ENCODE results near the gene FOXK1.

The FOXK1 gene

GRCh38 chr7:4745971-4746919 is 64.2 kb downstream of the FOXK1 start:
- peak in 1 of 2 experiments; percentile 33 for DNase-seq

- no peak for DNase-seq
Observed at GRCh38 chr7:4747013-4747412, 64.9 kb downstream of the FOXK1 start.

DNA sequence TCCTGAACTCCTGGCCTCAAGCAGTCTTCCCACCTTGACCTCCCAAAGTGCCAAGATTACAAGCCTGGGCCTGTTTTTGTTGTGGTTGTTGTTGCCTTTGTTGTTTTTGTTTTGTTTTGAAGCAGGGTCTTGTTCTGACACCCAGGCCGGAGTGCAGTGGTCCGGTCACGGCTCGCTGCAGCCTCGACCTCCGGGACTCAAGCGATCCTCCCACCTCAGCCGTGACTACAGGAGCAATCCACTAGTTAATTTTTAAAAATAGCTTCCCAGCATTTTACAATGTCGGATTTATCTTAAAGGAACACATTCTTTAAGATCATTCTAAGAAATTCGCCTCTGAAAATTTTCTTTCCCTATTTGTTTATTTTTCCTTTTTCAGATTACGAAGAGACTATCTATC is 65.7 kb downstream of the FOXK1 start:
- no peak for DNase-seq

DNA sequence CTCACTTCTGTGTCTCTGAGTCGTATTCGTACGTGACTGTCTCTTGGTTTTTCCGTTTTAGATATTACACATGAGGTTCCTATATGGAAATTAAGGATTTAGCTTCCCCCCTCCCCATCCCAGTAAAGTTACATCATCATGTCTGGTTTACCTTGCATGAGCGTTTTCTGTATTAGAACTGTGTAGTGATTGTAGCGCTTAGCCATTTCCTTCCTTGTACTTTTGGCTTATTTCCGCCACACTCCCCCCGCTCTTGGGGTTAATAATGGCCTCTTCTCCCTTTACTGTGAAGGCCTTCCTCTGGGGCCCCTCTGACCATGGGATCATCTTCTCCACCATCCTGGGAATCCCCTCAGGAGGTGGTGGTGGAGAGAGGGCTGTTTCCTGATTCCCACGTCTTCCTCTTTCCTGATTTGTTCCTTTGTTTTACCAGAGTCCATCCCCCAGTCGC is 66.2 kb downstream of the FOXK1 start:
- no peak for DNase-seq

DNA sequence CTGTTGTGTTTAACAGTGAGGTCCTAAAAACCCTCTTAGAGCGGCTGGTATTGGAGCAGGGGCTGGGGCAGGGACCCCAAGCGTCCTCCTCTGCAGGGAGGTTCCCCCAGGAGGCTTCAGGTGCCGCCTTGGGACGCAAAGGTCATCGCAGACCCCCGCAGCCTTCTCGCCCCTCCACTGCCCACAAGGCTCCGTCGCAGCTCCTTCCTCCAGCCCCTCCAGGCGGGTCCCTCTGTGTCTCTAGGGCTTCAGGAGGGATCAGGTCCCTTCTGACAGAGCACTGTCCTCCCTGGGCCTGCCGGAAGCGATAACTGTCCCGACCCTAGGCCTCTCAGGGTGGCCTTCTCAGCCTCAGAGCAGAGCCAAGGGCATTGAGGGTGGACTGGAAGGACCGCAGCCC is 67.3 kb downstream of the FOXK1 start:
- no peak for DNase-seq

DNA sequence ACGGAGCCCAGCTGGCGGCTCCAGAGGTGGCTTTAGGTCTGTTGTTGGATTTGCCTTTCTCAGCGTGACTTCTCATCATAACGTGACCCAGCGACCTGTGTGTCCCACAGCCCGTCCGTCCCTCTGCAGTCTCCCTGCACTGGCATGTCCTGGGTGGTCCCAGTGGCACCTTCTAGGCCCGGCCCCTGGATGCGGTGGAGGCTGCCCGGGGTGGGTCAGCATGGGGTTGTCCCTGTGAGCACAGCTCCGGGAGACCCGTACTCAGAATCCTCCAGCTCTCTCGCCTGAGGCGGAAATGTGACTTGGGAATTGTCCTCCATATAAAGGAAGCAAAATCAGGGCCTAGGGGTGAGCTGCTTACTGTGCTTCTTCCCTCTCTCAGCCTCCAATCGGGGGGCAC is 67.7 kb downstream of the FOXK1 start:
- no peak for DNase-seq

- no peak for DNase-seq
Observed at GRCh38 chr7:4751398-4751947, 69.4 kb downstream of the FOXK1 start.

- peak; percentile 74 to 86 for DNase-seq
Observed at GRCh38 chr7:4753598-4754432, 71.7 kb downstream of the FOXK1 start.

- DNase-seq = no peak
Observed at GRCh38 chr7:4754433-4755010, 72.4 kb downstream of the FOXK1 start.

DNA sequence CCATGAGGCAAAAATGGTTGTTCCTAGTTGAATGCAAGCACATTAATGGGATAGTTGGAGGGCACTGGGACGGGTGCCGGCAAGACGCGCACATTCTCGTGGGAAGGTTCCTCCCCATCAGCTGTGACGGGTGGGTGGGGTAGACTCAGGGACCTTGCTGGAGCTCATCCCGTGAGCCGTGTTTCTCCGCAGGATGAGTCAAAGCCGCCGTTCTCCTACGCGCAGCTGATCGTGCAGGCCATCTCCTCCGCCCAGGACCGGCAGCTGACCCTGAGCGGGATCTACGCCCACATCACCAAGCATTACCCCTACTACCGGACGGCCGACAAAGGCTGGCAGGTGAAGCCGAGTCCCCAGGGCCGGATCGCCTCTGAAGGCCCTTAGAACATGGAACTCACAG is 73.0 kb downstream of the FOXK1 start:
- no peak for DNase-seq

DNA sequence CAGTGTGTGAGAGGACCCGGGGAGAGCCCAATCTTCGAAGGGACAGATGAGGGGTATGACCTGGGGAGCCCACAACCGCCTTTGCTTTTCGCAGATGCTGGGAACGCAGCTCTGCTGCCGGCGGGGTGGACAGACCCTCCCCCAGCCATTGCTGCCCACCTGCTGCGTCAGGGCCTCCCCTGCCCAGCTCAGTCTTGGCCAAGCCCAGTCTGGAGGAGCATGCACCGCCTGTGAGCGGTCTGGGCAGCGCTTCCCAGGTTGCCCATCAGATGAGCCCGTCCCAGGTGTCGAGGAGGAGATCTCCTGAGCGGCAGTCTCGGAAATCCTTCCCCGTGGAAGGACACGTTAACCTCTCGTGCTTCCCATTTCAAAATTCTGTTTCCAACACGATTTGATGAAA is 76.0 kb downstream of the FOXK1 start:
- no peak for DNase-seq

- DNase-seq = no peak
Observed at GRCh38 chr7:4758791-4759190, 76.7 kb downstream of the FOXK1 start.

DNA sequence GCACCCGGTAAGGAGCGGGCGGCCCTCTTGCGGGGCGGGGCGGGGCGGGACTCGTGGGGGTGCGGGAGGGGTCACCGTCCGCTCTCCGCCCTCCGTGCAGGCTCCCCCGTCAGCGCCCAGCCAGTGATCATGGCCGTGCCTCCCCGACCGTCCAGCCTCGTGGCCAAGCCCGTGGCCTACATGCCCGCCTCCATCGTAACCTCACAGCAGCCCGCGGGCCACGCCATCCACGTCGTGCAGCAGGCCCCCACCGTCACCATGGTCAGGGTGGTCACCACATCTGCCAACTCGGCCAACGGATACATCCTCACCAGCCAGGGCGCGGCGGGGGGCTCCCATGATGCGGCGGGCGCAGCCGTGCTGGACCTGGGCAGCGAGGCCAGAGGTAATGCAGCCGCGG is 77.1 kb downstream of the FOXK1 start:
- no peak for DNase-seq

DNA sequence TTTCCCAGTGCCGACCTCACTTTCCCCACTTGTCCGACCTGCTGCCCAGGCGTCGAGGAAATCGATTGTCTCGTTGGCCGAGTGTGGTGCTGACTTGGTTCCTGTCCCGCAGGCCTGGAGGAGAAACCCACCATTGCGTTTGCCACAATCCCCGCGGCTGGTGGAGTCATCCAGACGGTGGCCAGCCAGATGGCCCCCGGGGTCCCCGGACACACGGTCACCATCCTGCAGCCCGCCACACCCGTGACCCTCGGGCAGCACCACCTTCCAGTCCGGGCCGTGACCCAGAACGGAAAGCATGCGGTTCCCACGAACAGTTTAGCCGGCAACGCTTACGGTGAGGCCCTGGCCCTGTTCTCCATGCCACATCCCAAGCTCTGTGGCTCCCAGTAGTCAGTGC is 78.9 kb downstream of the FOXK1 start:
- DNase-seq = no peak

DNA sequence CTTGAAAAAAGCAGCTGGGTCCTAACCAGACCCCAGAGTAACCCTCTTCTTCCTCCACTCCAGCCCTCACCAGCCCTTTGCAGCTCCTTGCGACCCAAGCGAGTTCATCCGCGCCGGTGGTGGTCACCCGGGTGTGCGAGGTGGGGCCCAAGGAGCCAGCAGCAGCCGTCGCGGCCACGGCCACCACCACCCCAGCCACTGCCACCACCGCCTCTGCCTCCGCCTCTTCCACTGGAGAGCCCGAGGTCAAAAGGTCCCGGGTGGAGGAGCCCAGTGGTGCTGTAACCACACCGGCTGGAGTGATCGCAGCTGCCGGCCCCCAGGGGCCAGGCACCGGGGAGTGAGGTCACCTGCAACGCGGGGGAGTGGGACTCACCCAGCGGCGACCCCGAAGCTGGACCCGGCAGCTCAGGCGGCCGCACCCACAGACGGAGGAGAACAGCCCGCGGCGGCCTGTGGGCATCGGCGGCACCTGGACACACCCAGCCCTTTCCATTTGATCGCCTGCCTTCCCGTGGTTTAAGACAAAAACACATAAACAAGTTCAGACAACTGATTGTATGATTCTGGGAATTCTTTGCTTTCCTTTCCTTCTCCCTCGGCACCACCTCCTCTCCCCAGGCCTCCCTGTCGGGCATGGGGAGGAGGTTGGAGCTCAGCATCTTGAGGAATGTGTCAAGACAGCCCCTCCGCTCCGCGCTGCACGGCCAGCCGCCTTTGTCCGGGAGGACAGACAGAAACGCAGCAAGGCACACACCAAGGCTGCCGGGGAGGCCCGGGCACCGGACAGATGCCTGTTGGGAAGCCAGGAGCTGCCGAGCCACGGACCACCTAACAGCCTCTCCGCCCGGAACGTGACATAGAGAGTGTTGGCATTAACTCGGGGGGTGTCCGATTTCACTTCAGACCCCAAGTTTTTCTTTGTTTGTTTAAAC is 80.3 kb downstream of the FOXK1 start:
- DNase-seq = no peak

DNA sequence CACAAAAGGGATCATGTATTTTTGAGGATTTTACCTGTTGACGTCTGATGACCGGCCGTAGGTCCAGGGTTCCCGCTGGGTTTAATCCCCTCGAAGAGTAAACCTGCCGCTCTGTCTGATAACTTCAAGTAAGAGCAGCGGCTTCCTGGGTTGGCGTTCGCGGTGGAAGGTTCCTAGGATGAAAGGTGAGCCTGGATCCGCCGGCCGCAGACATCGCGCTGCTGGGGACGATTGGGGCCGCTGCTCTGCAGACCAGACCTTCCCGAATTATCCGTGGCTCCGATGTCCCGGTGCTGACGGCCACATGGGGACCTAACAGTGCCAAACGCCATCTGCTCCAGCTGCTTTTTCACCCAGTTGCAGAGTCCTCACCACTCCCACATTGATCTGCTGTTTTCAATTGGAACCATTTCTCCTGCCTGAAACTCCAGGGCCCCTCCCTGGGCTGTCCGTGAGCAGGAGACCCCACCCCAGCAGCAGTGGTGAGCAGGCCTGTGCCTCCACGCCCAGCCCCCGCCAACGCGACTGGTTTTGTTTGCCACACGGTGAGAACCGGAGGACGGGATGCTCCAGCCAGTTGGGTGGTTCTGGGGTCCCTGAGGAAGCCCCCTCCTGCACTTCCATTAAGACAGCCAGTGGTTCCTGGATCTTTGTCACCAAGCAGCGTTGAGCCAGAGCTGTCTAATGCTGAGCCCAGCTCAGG is 81.1 kb downstream of the FOXK1 start:
- no peak for DNase-seq

- DNase-seq = no peak
Observed at GRCh38 chr7:4763794-4764185, 81.7 kb downstream of the FOXK1 start.

DNA sequence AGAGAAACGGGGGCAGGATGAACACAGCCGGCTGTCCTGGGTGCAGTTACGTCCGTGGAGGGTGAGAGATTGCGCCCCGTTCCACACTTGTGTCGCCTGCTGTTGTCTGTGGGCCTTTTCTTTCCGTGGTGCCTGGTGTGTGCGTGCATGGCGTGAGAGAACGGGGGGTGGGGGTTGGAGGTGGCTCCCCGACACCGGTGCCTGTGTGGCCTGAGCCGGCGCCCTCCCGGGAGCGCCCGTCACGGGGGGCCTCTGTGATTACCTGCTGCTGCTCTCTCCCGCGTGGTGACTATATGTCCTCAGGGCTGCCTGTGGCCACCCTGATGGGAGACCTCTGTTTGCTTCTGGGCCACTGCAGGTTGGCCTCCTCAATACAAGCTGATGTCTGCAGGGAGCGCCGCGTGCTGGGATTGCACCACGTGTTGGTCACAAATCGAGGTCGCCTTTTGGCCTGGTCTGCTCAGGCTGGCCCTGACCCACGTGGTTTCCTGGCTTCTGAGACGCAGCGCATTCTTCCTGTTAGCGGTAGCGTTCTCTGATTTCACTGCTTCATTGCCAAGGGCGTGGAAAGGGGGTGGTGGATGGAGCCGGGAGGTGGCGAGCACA is 82.4 kb downstream of the FOXK1 start:
- no peak for DNase-seq

GRCh38 chr7:4765776-4766490 is 83.8 kb downstream of the FOXK1 start:
- no peak for DNase-seq
